IMR-90 (cell line): ENCODE data around the gene IL17REL. TPM values are rescaled to one million over a fixed set of nuclear protein-coding genes. Genes with fewer than 3 reads are reported as not detected.

Source experiments
- ATAC-seq: fragments of 200-7000 bp; cut with Tn5 transposase; 2 replicates; pipeline ENCODE4 v1.9.1; 2020; ENCODE audit warnings: low read depth, mild to moderate bottlenecking, moderate library complexity
- BruUV-seq: library from RNA; stranded (reverse); fragments of 400-500 nt; replicated peaks from 2 replicates; lab custom pipeline; 2021; lab: Mats Ljungman, UMichigan
- CTCF ChIA-PET: fragments of 300-600 bp; formaldehyde crosslinking; extraction: SDS; loops from one replicate; lab custom pipeline; 2021; ENCODE audit warnings: antibody characterized with exemption; lab: Yijun Ruan, JAX
- POLR2A ChIA-PET: fragments of 300-600 bp; sonication (Branson Sonifier 250); formaldehyde crosslinking; loops from one replicate; lab custom pipeline; 2022; ENCODE audit warnings: antibody characterized with exemption; ENCODE audit not compliant: unreplicated experiment; lab: Charles Lee
- DNase-seq: peaks from one replicate; pipeline ENCODE4 v3.0.0; 2013
- H2AFZ ChIP-seq: replicated peaks from 2 replicates; pipeline ENCODE3; 2013; ENCODE audit warnings: low read length, mild to moderate bottlenecking; ENCODE audit not compliant: poor library complexity
- H2AK5ac ChIP-seq: 2 replicates; pipeline ENCODE4 v1.6.1; 2013; ENCODE audit warnings: low read depth, low read length, inconsistent platforms
- H2AK9ac ChIP-seq: replicated peaks from 2 replicates; pipeline ENCODE3; 2013; ENCODE audit warnings: mild to moderate bottlenecking, low read depth, low read length, moderate library complexity; ENCODE audit not compliant: poor library complexity
- H2BK120ac ChIP-seq: 2 replicates; pipeline ENCODE4 v1.6.1; 2013; ENCODE audit warnings: low read depth, low read length, inconsistent platforms
- H2BK15ac ChIP-seq: 3 replicates; pipeline ENCODE4 v1.6.1; 2013; ENCODE audit warnings: low read depth, low read length, inconsistent platforms
- H2BK20ac ChIP-seq: 2 replicates; pipeline ENCODE4 v1.6.1; 2013; ENCODE audit warnings: low read depth, mild to moderate bottlenecking, inconsistent platforms, low read length, moderate library complexity
- H2BK5ac ChIP-seq: 2 replicates; pipeline ENCODE4 v1.6.1; 2013; ENCODE audit warnings: mild to moderate bottlenecking, low read depth, low read length, inconsistent platforms; ENCODE audit not compliant: poor library complexity, severe bottlenecking
- H3K14ac ChIP-seq: replicated peaks from 2 replicates; pipeline ENCODE4 v1.6.1; 2013; ENCODE audit warnings: low read depth, low read length, inconsistent platforms
- H3K18ac ChIP-seq: 2 replicates; pipeline ENCODE4 v1.6.1; 2013; ENCODE audit warnings: low read depth, low read length, control low read depth
- H3K23ac ChIP-seq: 2 replicates; pipeline ENCODE4 v1.6.1; 2013; ENCODE audit warnings: low read depth, low read length, inconsistent platforms
- H3K27ac ChIP-seq: 2 replicates; pipeline ENCODE4 v1.5.1; 2013; ENCODE audit warnings: mild to moderate bottlenecking, control low read depth, low read length; ENCODE audit not compliant: insufficient read depth
- H3K27me3 ChIP-seq: 2 replicates; pipeline ENCODE4 v1.6.1; 2013; ENCODE audit warnings: low read length; ENCODE audit not compliant: control insufficient read depth, insufficient read depth
- H3K36me3 ChIP-seq: 2 replicates; pipeline ENCODE4 v1.6.1; 2013; ENCODE audit warnings: low read length, mixed read lengths; ENCODE audit not compliant: control insufficient read depth, insufficient read depth
- H3K4ac ChIP-seq: 2 replicates; pipeline ENCODE4 v1.6.1; 2013; ENCODE audit warnings: low read depth, low read length, inconsistent platforms
- H3K4me1 ChIP-seq: 2 replicates; pipeline ENCODE4 v1.6.1; 2013; ENCODE audit warnings: low read length, mixed read lengths; ENCODE audit not compliant: control insufficient read depth, insufficient read depth
- H3K4me2 ChIP-seq: 2 replicates; pipeline ENCODE4 v1.6.1; 2013; ENCODE audit warnings: low read depth, mild to moderate bottlenecking, control low read depth, low read length, moderate library complexity
- H3K4me3 ChIP-seq: 2 replicates; pipeline ENCODE4 v1.5.1; 2013; ENCODE audit warnings: low read depth, mild to moderate bottlenecking, control low read depth, low read length, moderate library complexity; ENCODE audit not compliant: insufficient read depth
- H3K56ac ChIP-seq: 2 replicates; pipeline ENCODE4 v1.6.1; 2013; ENCODE audit warnings: low read length, inconsistent platforms; ENCODE audit not compliant: insufficient read depth; ENCODE audit errors: extremely low read depth
- H3K79me1 ChIP-seq, 2 experiments: 2 replicates each; pipeline ENCODE4 v1.6.1; 2013; ENCODE audit warnings: low read length in 2 of 2, inconsistent platforms in 1 of 2, low read depth in 1 of 2
- H3K9ac ChIP-seq: 2 replicates; pipeline ENCODE4 v1.6.1; 2013; ENCODE audit warnings: low read depth, low read length, control low read depth
- H3K9me1 ChIP-seq: 2 replicates; pipeline ENCODE4 v1.6.1; 2013; ENCODE audit warnings: low read length, inconsistent platforms; ENCODE audit not compliant: insufficient read depth
- H3K9me3 ChIP-seq: 2 replicates; pipeline ENCODE4 v1.6.1; 2013; ENCODE audit warnings: low read length; ENCODE audit not compliant: control insufficient read depth, insufficient read depth
- H4K20me1 ChIP-seq: 2 replicates; pipeline ENCODE4 v1.6.1; 2013; ENCODE audit warnings: low read length, inconsistent platforms; ENCODE audit not compliant: insufficient read depth
- H4K5ac ChIP-seq: 2 replicates; pipeline ENCODE4 v1.6.1; 2013; ENCODE audit warnings: mild to moderate bottlenecking, low read depth, low read length, control low read depth
- H4K8ac ChIP-seq, 2 experiments: 2 replicates each; pipeline ENCODE4 v1.6.1; 2013; ENCODE audit warnings: low read depth in 2 of 2, low read length in 2 of 2, control low read depth in 1 of 2, inconsistent platforms in 1 of 2
- H4K91ac ChIP-seq: 2 replicates; pipeline ENCODE4 v1.6.1; 2013; ENCODE audit warnings: low read depth, low read length, inconsistent platforms; ENCODE audit not compliant: insufficient read depth
- BHLHE40 ChIP-seq: fragments of 150-350 bp; IDR thresholded peaks from 2 replicates; pipeline ENCODE4 v1.6.1; 2016; ENCODE audit warnings: mild to moderate bottlenecking, low read depth, low read length
- CTCF ChIP-seq: conservative IDR thresholded peaks from 2 replicates; pipeline ENCODE4 v1.5.1; 2012; ENCODE audit warnings: mild to moderate bottlenecking, low read depth, low read length, improper control_type of control experiment
- MXI1 ChIP-seq: IDR thresholded peaks from 2 replicates; pipeline ENCODE4 v1.6.1; 2012; ENCODE audit warnings: low read depth, mild to moderate bottlenecking, low read length, moderate library complexity, borderline replicate concordance
- POLR2A ChIP-seq: IDR thresholded peaks from 2 replicates; pipeline ENCODE4 v1.6.1; 2012; ENCODE audit warnings: mild to moderate bottlenecking, low read depth, low read length
- RAD21 ChIP-seq: IDR thresholded peaks from 2 replicates; pipeline ENCODE4 v1.6.1; 2012; ENCODE audit warnings: low read length, improper control_type of control experiment
- RCOR1 ChIP-seq: IDR thresholded peaks from 2 replicates; pipeline ENCODE4 v1.6.1; 2012; ENCODE audit warnings: mild to moderate bottlenecking, low read length, improper control_type of control experiment; ENCODE audit not compliant: insufficient replicate concordance
- USF2 ChIP-seq: fragments of 150-350 bp; IDR thresholded peaks from 2 replicates; pipeline ENCODE4 v1.6.1; 2017; ENCODE audit warnings: mild to moderate bottlenecking, antibody characterized with exemption, low read length, low read depth
- WGBS, 2 experiments: methylation state at CpG; one replicate each; pipeline versions ENCODE4 v1.1.5 to v1.1.7; 2013; ENCODE audit warnings: missing lambda C conversion rate in 2 of 2; ENCODE audit not compliant: insufficient read length in 1 of 2; ENCODE audit errors: extremely low coverage in 2 of 2; 5-methylcytosine and 5-hydroxymethylcytosine counted together
- dilution Hi-C: fragments of 300-500 bp; cut with HindIII; formaldehyde crosslinking; loops from one replicate; pipeline ENCODE4 v1.14.3; 2018; ENCODE audit warnings: low sequenced_read_pairs; ENCODE audit not compliant: unreplicated experiment
- in situ Hi-C: fragments of 300-500 bp; cut with MboI; formaldehyde crosslinking; loops from 3 replicates; pipeline ENCODE4 v1.14.3; 2019; ENCODE audit warnings: low sequenced_read_pairs, inconsistent platforms, mixed read lengths
- intact Hi-C: fragments of 100-400 bp; cut with micrococcal nuclease; formaldehyde crosslinking; loops from 2 replicates; pipeline ENCODE4 v1.10.0; 2022
- polyA plus RNA-seq, 3 experiments: library from polyadenylated mRNA; depleted of rRNA; stranded (reverse); fragments of >200 nt; gene quantifications; 2 replicates each; pipeline ENCODE4 v1.2.3, GENCODE V29; 2012; ENCODE audit warnings: low replicate concordance in 1 of 3
- total RNA-seq: library from RNA; depleted of rRNA; stranded (reverse); fragments of >200 nt; gene quantifications from 2 replicates; pipeline ENCODE4 v1.2.3, GENCODE V29; 2012

IL17REL gene
- total and polyA plus RNA-seq, 2 of the 4 experiments (the other 2 are of a cell fraction): not detected

DNA sequence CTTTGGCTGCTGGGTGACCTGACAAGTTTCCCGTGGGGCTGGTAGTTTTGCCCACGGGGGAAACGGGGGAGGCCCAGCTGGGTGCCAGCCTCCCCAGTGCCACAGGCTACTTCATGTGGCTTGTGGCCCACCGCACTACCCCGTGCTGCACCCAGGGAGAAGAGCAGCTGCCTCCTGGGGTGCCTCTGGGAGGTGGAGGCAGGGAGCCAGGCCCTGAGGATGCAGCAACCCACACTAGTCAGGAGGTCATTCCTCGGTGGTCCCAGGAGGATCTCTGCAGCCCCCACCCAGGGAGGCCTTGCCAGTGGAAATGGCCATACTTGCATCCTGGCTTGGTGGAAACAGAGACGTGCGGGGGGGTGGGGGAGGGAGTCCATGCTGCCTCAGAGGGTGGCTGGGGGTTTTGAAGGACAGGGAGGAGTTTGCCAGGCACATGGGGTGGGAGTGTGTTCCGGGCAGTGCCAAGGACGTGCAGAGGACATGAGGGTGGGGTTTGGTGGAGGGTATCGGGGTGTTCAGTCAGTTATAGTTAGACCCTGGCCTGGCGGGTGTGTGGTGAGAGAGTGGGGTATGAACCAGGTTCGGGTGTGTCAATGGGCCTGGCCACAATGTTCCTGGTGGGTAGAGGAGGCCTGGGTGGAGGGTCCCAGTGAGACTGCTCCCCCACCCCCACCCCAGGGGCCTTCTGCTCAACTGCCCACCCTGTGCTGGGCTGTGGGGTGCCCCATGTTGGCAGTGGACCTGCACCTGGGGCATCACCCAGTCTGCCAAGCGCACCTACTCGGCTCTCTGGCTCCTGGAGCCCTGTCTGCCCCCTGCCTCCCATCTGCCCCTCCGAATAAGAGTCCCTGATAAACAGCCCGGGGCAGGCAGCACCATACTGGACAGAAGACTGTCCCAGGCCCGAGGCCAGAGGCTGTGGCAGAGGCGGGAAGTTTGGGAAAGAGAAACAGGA is 48.2 kb downstream of the IL17REL start:
- WGBS, 2 experiments: 92% methylated on average over 4 of the region's 19 CpGs; no CpG with 5 or more reads in 1 of the 2 experiments
- Histone ChIP-seq H2BK5ac (no peak overlapping the region), H2BK120ac (no peak overlapping the region), H2AFZ (no peak overlapping the region), H2BK20ac (no peak overlapping the region), H3K14ac (no peak overlapping the region), H3K4ac (no peak overlapping the region), H3K56ac (no peak overlapping the region), H3K18ac (no peak overlapping the region), H3K79me1 (peaks cover 15 to 52% of the 10 kb centered on the region in 2 experiments), H4K8ac (no peak overlapping the region), H3K27ac (no peak overlapping the region), H3K36me3 (peaks cover 30% of the 10 kb centered on the region), H3K9me3 (no peaks in the 10 kb centered on the region), H4K91ac (no peak overlapping the region), H3K4me3 (no peak overlapping the region), H2BK15ac (no peak overlapping the region), H4K20me1 (peaks cover 37% of the 10 kb centered on the region), H3K27me3 (no peaks in the 10 kb centered on the region), H4K5ac (no peak overlapping the region), H3K23ac (no peak overlapping the region), H3K4me1 (peaks cover 40% of the 10 kb centered on the region), H3K9me1 (peaks cover 6% of the 10 kb centered on the region; the same call in 1 of the 2 replicates), H3K9ac (no peak overlapping the region), H3K4me2 (no peak overlapping the region; the same call in 1 of the 2 replicates), H2AK9ac (peak overlapping the region; percentile 79), H2AK5ac (no peak overlapping the region)
- no TSS peak for BruUV-seq
- in situ Hi-C loops: no loop called here
- TF ChIP-seq CTCF: no peak
- no peak for TF ChIP-seq RAD21
- no peak for TF ChIP-seq RCOR1
- TF ChIP-seq USF2: no peak
- no peak for TF ChIP-seq POLR2A
- no peak for TF ChIP-seq BHLHE40
- TF ChIP-seq MXI1: no peak
- DNase-seq (no peak), ATAC-seq (no peak)
- POLR2A ChIA-PET: no interaction called here
- dilution Hi-C loops: no loop called here
- intact Hi-C loops: no loop called here
- CTCF ChIA-PET: no interaction called here
